ENCODE data around the gene SCD5. TPM values are rescaled to one million over a fixed set of nuclear protein-coding genes. Genes with fewer than 3 reads are reported as not detected.
A peak's percentile ranks its signal among the peaks of the same experiment; 100 is the strongest.
"Not testable (repeated sequence)": the region's sequence is repeated elsewhere in the genome, so short reads cannot be mapped to it uniquely, and the experiment has no call there.

SCD5 gene
- polyA plus RNA-seq (2012; ENCODE audit: insufficient read depth, insufficient read length, low read depth), result 3.2 TPM

GRCh38 chr4:82798168-82799005 is at the start of gene SCD5:
Gene SCD5, minus strand, starts transcription at chr4:82798796. Its CDS starts 259 bp downstream, at chr4:82798537.
- Histone ChIP-seq H3K27me3 (peaks cover 18% of the 10 kb centered on the region), H3K36me3 (no peaks in the 10 kb centered on the region), H3K4me3 (ENCODE audit: low read depth, low read length) (peak within 1 kb of the TSS; percentile 65), H3K9me3 (no peaks in the 10 kb centered on the region), H3K4me1 (peaks cover 8% of the 10 kb centered on the region)
- no peak for TF ChIP-seq CTCF (IDR thresholded peaks at IDR 0.05; ENCODE audit: low read depth, low read length)
- peak; percentile 56 for DNase-seq

DNA sequence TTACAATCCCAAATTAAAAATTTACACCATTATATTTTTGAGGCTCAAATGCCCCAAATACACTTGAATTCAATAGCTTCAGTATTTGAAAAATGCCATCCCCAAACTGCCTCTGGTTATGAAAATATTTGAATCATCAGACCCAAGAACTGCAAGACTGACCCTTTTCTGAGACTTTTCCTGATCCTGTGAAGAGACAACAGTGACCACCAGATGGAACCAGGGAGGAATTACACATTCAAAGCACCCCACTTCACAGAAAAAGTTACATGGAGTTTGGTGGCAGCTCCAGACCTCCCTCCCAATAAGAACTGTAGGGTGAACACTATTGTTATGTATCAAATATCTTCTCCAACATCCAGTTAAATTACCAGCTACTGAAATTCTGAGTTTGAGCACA is 44.0 kb upstream of the SCD5 start:
- H3K4me1 ChIP-seq, result no peaks in the 10 kb centered on the region
- no peak overlapping the region for H3K4me3 ChIP-seq (ENCODE audit: low read depth, low read length)
- H3K36me3 ChIP-seq, result peaks cover 82% of the 10 kb centered on the region
- peak; percentile 48 for TF ChIP-seq CTCF (IDR thresholded peaks at IDR 0.05; ENCODE audit: low read depth, low read length)
- no peaks in the 10 kb centered on the region for H3K27me3 ChIP-seq
- DNase-seq, result no peak
- H3K9me3 ChIP-seq, result no peaks in the 10 kb centered on the region

DNA sequence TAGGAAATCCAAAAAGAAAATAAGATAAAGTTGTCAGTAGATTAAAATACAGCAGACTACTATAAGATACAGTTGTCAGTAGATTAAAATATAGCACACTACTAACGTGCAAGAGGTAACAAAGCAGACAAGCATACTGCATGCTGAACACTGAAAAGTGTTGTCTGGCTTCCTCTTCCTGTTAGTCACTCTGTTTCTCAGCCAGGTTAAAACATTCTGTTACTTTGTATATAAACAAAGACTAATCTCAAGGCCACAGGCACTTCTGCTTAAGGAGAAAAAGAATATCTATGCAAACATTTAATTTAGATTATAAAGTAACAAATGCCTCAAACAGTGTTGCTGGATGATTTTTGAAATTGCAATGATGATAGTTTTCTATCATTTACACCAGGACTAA is 41.0 kb upstream of the SCD5 start:
- Histone ChIP-seq H3K27me3 (no peaks in the 10 kb centered on the region), H3K36me3 (peaks cover 75% of the 10 kb centered on the region), H3K4me1 (no peaks in the 10 kb centered on the region), H3K9me3 (no peaks in the 10 kb centered on the region), H3K4me3 (ENCODE audit: low read depth, low read length) (no peak overlapping the region)
- no peak for DNase-seq
- no peak for TF ChIP-seq CTCF (IDR thresholded peaks at IDR 0.05; ENCODE audit: low read depth, low read length)

DNA sequence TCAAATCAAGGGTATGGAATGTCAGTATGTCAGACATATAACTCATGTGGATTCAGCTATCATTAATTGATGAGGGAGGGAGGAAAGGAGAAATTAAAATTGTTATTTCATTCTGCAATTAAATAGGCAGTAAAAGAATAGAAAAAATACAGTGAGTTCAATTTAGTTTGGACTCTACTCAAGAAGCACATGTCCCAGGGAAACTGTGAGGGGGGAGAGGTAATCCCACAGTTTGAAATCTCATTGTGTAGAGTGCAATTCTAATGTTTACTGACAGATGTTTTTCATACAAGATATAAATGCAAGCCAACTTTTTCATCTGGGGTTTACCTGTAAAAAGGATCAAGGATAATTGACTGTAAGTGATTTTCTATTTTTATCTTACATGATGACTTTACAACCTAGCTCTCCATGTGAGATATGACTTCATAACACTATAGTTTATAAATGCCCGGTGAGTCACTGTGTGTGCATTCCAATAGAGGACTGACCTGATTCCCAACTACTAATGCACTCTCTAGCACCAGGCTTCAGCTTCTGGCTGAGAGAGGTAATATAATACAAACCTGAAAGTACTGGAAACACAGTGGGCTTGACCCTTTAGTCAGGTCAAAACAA is 35.2 kb upstream of the SCD5 start:
- Histone ChIP-seq H3K9me3 (no peaks in the 10 kb centered on the region), H3K4me3 (ENCODE audit: low read depth, low read length) (no peak overlapping the region), H3K36me3 (peaks cover 43% of the 10 kb centered on the region), H3K27me3 (no peaks in the 10 kb centered on the region), H3K4me1 (no peaks in the 10 kb centered on the region)
- no peak for TF ChIP-seq CTCF (IDR thresholded peaks at IDR 0.05; ENCODE audit: low read depth, low read length)
- no peak for DNase-seq

DNA sequence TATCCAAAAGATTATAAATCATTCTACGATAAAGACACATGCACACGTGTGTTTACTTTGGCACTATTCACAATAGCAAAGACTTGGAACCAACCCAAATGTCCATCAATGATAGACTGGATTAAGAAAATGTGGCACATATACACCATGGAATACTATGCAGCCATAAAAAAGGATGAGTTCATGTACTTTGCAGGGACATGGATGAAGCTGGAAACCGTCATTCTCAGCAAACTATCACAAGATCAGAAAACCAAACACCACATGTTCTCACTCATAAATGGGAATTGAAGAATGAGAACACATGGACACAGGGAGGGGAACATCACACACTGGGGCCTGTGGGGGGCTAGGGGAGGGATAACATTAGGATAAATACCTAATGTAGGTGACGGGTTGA is 34.5 kb upstream of the SCD5 start:
- DNase-seq; H3K4me3 ChIP-seq (ENCODE audit: low read depth, low read length); H3K27me3 ChIP-seq; H3K4me1 ChIP-seq; H3K9me3 ChIP-seq: not testable (repeated sequence)
- H3K36me3 ChIP-seq, result peaks cover 40% of the 10 kb centered on the region

GRCh38 chr4:82825425-82825824 is 26.8 kb upstream of the SCD5 start:
- no peak for DNase-seq
- peaks cover 62% of the 10 kb centered on the region for H3K36me3 ChIP-seq
- TF ChIP-seq CTCF (IDR thresholded peaks at IDR 0.05; ENCODE audit: low read depth, low read length), result no peak

More at GRCh38 chr4:82825425-82825824, 26.8 kb upstream of the SCD5 start:
- no peak overlapping the region for H3K4me3 ChIP-seq (ENCODE audit: low read depth, low read length)
- no peaks in the 10 kb centered on the region for H3K9me3 ChIP-seq
- no peaks in the 10 kb centered on the region for H3K27me3 ChIP-seq
- H3K4me1 ChIP-seq, result no peaks in the 10 kb centered on the region
